ENCODE data around the gene IFT122.

Gene IFT122

GRCh38 chr3:129528589-129529100 is 88.6 kb downstream of the IFT122 start, which contains the start of gene RHO:
Gene RHO (plus strand): TSS chr3:129528639. CDS start chr3:129528734, 95 bp downstream.
- H3K9ac ChIP-seq (ENCODE audit: low read length), result no peak within 1 kb of the TSS
- H3K4me3 ChIP-seq (ENCODE audit: low read depth, low read length, poor library complexity, severe bottlenecking), result no peak within 1 kb of the TSS
- H3K4me1 ChIP-seq (ENCODE audit: insufficient read depth, low read length, severe bottlenecking), result peaks cover 11% of the 10 kb centered on the region
- H4K20me1 ChIP-seq (ENCODE audit: insufficient read depth, low read length), result no peaks in the 10 kb centered on the region
- no peaks in the 10 kb centered on the region for H3K9me3 ChIP-seq (ENCODE audit: low read length)
- no peaks in the 10 kb centered on the region for H3K79me2 ChIP-seq (ENCODE audit: insufficient read depth, low read length)
- no peaks in the 10 kb centered on the region for H3F3A ChIP-seq (ENCODE audit: insufficient read depth, low read length)
- peaks cover 8% of the 10 kb centered on the region; the same call in 1 of the 2 replicates for H3K27me3 ChIP-seq (ENCODE audit: insufficient read depth, low read length)
- no peaks in the 10 kb centered on the region for H3K36me3 ChIP-seq (ENCODE audit: insufficient read depth, low read length)
- TF ChIP-seq CTCF (IDR thresholded peaks at IDR 0.05; ENCODE audit: low read length), result no peak
- TF ChIP-seq EZH2 (IDR thresholded peaks at IDR 0.05; ENCODE audit: borderline replicate concordance, low read length), result no peak
- H3K4me2 ChIP-seq (ENCODE audit: low read length), result no peak within 1 kb of the TSS
- H2AFZ ChIP-seq (ENCODE audit: low read length), result no peak within 1 kb of the TSS
- H3K9me2 ChIP-seq (ENCODE audit: low read depth, low read length), result no peaks in the 10 kb centered on the region
- H3K27ac ChIP-seq (ENCODE audit: low read depth, low read length, poor library complexity, severe bottlenecking), result no peak within 1 kb of the TSS

GRCh38 chr3:129529436-129530210 is 89.6 kb downstream of the IFT122 start:
- Histone ChIP-seq H3K36me3 (ENCODE audit: insufficient read depth, low read length) (no peaks in the 10 kb centered on the region), H3K9me2 (ENCODE audit: low read depth, low read length) (no peaks in the 10 kb centered on the region), H3K9me3 (ENCODE audit: low read length) (no peaks in the 10 kb centered on the region), H3K4me2 (ENCODE audit: low read length) (no peak overlapping the region), H3K9ac (ENCODE audit: low read length) (no peak overlapping the region), H3K79me2 (ENCODE audit: insufficient read depth, low read length) (no peaks in the 10 kb centered on the region), H2AFZ (ENCODE audit: low read length) (no peak overlapping the region), H4K20me1 (ENCODE audit: insufficient read depth, low read length) (no peaks in the 10 kb centered on the region), H3F3A (ENCODE audit: insufficient read depth, low read length) (no peaks in the 10 kb centered on the region), H3K4me1 (ENCODE audit: insufficient read depth, low read length, severe bottlenecking) (peaks cover 11% of the 10 kb centered on the region), H3K4me3 (ENCODE audit: low read depth, low read length, poor library complexity, severe bottlenecking) (no peak overlapping the region), H3K27me3 (ENCODE audit: insufficient read depth, low read length) (peaks cover 8% of the 10 kb centered on the region; the same call in 1 of the 2 replicates), H3K27ac (ENCODE audit: low read depth, low read length, poor library complexity, severe bottlenecking) (no peak overlapping the region)
- TF ChIP-seq EZH2 (IDR thresholded peaks at IDR 0.05; ENCODE audit: borderline replicate concordance, low read length) (no peak), CTCF (IDR thresholded peaks at IDR 0.05; ENCODE audit: low read length) (no peak)

GRCh38 chr3:129530251-129530791 is 90.3 kb downstream of the IFT122 start:
- H3K9me3 ChIP-seq (ENCODE audit: low read length), result no peaks in the 10 kb centered on the region
- TF ChIP-seq EZH2 (IDR thresholded peaks at IDR 0.05; ENCODE audit: borderline replicate concordance, low read length) (no peak), CTCF (IDR thresholded peaks at IDR 0.05; ENCODE audit: low read length) (no peak)
- H3K9me2 ChIP-seq (ENCODE audit: low read depth, low read length), result no peaks in the 10 kb centered on the region
- no peak overlapping the region for H3K4me3 ChIP-seq (ENCODE audit: low read depth, low read length, poor library complexity, severe bottlenecking)
- H2AFZ ChIP-seq (ENCODE audit: low read length), result no peak overlapping the region
- no peak overlapping the region for H3K4me2 ChIP-seq (ENCODE audit: low read length)
- no peaks in the 10 kb centered on the region for H3F3A ChIP-seq (ENCODE audit: insufficient read depth, low read length)
- H3K27ac ChIP-seq (ENCODE audit: low read depth, low read length, poor library complexity, severe bottlenecking), result no peak overlapping the region
- no peaks in the 10 kb centered on the region for H3K36me3 ChIP-seq (ENCODE audit: insufficient read depth, low read length)
- H3K27me3 ChIP-seq (ENCODE audit: insufficient read depth, low read length), result peaks cover 8% of the 10 kb centered on the region; the same call in 1 of the 2 replicates
- no peaks in the 10 kb centered on the region for H3K79me2 ChIP-seq (ENCODE audit: insufficient read depth, low read length)
- H3K9ac ChIP-seq (ENCODE audit: low read length), result no peak overlapping the region
- no peaks in the 10 kb centered on the region for H4K20me1 ChIP-seq (ENCODE audit: insufficient read depth, low read length)
- peaks cover 11% of the 10 kb centered on the region for H3K4me1 ChIP-seq (ENCODE audit: insufficient read depth, low read length, severe bottlenecking)
